ENCODE data around the gene UBA7.
"Not testable (repeated sequence)": the region's sequence is repeated elsewhere in the genome, so short reads cannot be mapped to it uniquely, and the experiment has no call there.

UBA7 gene

GRCh38 chr3:49781415-49782199 lies 32.1 kb downstream of the UBA7 start:
- no peak for DNase-seq

DNA sequence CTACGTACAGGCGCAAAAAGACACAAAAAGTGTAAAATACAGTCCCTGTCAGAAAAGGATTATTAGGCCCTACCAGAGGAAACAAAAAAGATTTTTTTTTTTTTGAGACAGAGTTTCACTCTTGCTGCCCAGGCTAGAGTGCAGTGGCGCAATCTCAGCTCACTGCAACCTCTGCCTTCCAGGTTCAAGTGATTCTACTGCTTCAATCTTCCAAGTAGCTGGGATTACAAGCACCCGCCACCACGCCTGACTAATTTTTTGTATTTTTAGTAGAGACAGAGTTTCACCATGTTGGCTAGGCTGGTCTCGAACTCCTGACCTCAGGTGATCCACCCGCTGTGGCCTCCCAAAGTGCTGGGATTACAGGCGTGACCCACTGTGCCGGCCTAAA lies 32.8 kb downstream of the UBA7 start:
- not testable (repeated sequence) for DNase-seq

DNA sequence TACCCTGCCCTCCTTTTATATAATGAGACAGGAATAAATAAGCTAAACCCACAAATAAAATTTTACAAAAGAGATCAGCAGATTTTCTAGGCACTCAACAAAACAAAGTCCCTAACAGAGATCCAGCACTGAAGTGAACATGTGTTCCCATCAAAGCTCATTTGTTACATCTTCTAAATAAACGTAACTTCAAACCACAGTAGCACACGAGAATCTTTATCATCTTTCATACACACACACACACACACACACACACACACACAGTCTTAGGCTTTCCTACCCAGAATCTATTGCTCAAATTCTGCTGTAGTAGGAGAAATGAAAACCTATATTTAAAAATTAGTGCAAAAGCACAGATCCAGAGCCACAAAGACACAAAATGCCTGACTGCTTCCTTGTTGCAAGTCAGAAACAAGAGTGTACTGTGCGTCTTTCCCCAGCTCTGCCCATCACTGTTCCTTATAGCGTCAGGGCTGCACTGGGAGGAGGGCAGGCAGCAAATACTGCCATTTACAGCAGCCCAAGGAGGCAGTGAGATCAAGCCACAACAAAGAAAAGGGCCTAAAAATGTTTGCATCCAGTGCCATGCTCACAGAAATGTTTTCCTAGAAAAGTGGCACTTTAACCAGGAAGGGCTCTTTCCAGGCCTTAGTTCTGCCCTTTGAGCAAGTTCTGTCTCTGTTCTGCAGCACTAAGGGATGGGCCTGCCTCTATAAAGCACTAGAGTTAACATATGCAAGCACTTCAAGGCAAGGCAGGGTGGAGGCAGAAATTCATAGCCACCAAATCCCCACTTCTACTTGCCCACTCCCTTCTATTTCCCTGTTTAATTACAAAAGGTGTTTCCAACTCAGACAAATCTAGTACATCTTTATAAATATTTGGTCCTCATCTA lies 33.4 kb downstream of the UBA7 start:
- DNase-seq, result no peak

- DNase-seq, result no peak
Observed at GRCh38 chr3:49779358-49780079, 34.2 kb downstream of the UBA7 start.

- not testable (repeated sequence) for DNase-seq
Observed at GRCh38 chr3:49776101-49776500, 37.7 kb downstream of the UBA7 start.

GRCh38 chr3:49775538-49775937 lies 38.2 kb downstream of the UBA7 start:
- DNase-seq, result no peak

- no peak for DNase-seq
Observed at GRCh38 chr3:49772703-49773102, 41.0 kb downstream of the UBA7 start.

GRCh38 chr3:49771340-49771938 lies 42.3 kb downstream of the UBA7 start:
- DNase-seq, result no peak

GRCh38 chr3:49769926-49770325 lies 43.8 kb downstream of the UBA7 start:
- DNase-seq, result no peak

- DNase-seq, result no peak
Observed at GRCh38 chr3:49769286-49769915, 44.4 kb downstream of the UBA7 start.

- no peak for DNase-seq
Observed at GRCh38 chr3:49763981-49764380, 49.8 kb downstream of the UBA7 start.

- no peak for DNase-seq
Observed at GRCh38 chr3:49761661-49762060, 52.1 kb downstream of the UBA7 start.

GRCh38 chr3:49759226-49759625 lies 54.5 kb downstream of the UBA7 start:
- no peak for DNase-seq

- no peak for DNase-seq
Observed at GRCh38 chr3:49757197-49757596, 56.6 kb downstream of the UBA7 start.

DNA sequence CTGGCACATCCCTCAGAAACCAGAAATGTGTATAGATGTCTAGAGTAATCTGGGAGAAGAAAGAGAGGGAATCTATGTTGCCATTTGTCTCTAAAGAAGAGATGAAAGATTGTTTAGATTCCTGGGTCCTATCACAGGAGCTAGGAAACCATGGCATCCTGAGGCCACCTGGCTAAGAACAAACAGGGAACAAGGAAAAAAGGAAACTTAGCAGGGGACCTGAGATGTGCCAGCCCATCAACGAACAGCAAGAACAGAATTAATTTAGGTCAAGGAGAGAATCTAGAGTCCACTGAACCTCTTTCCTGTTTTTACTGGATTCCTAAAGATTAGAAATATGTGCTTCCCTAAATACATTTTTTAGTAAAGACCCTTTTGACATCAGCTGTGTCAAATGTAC lies 57.7 kb downstream of the UBA7 start:
- no peak for DNase-seq
